ENCODE data around the gene GNG4. TPM values are rescaled to one million over a fixed set of nuclear protein-coding genes. Genes with fewer than 3 reads are reported as not detected.
A peak's percentile ranks its signal among the peaks of the same experiment; 100 is the strongest.

Gene GNG4
- total RNA-seq, 1 experiment from 2014 or later = 34.4 TPM

DNA sequence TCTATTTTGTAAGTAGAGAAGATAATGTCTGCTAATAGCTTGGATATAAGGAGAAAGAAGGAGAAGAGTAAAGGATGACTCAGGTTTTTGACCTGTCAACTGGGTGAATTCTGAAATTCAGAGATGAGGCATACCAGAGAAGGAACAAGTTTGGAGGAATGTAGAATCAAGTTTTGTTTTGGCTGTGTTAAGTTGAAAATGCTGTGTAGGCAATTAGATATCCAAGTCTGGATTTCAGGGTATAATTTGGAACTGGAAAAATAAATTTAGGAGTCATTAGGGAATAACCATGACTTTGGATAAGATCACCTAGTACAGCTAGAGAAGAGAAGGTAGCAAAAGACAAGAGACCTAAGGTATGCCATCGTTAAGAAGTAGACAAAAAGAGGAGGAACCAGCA is 22.4 kb upstream of the GNG4 start:
- H3K27ac ChIP-seq (ENCODE audit: insufficient read length, low read depth, low read length) = no peak overlapping the region
- TF ChIP-seq, protein P1, sequence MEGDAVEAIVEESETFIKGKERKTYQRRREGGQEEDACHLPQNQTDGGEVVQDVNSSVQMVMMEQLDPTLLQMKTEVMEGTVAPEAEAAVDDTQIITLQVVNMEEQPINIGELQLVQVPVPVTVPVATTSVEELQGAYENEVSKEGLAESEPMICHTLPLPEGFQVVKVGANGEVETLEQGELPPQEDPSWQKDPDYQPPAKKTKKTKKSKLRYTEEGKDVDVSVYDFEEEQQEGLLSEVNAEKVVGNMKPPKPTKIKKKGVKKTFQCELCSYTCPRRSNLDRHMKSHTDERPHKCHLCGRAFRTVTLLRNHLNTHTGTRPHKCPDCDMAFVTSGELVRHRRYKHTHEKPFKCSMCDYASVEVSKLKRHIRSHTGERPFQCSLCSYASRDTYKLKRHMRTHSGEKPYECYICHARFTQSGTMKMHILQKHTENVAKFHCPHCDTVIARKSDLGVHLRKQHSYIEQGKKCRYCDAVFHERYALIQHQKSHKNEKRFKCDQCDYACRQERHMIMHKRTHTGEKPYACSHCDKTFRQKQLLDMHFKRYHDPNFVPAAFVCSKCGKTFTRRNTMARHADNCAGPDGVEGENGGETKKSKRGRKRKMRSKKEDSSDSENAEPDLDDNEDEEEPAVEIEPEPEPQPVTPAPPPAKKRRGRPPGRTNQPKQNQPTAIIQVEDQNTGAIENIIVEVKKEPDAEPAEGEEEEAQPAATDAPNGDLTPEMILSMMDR (conservative IDR thresholded peaks at IDR 0.05) = no peak
- 0 out of 2 replicates have a peak, but pooled peaks cover 2% of the 10 kb centered on the region for H3K79me2 ChIP-seq (ENCODE audit: insufficient read depth, low read length)
- no peak overlapping the region for H3K4ac ChIP-seq (ENCODE audit: low read depth, low read length)
- H2AFZ ChIP-seq (ENCODE audit: low read length) = no peak overlapping the region
- no peak overlapping the region for H2BK12ac ChIP-seq (ENCODE audit: insufficient read length, low read depth, low read length)
- H4K20me1 ChIP-seq (ENCODE audit: control insufficient read depth, insufficient read depth, insufficient read length) = no peaks in the 10 kb centered on the region
- no CpG with 5 or more reads among the region's 1 CpG for WGBS (ENCODE audit: extremely low coverage, insufficient read length, low lambda C conversion rate)
- no peak for DNase-seq
- no peak overlapping the region for H4K5ac ChIP-seq (ENCODE audit: insufficient read length, low read depth, low read length)
- no peak overlapping the region for H2BK120ac ChIP-seq (ENCODE audit: low read depth, low read length, poor library complexity, severe bottlenecking)
- Mint-ChIP-seq H3K27me3 (ENCODE audit: low read depth) (peaks cover 2% of the 10 kb centered on the region; the same call in 1 of the 2 replicates), H3K4me1 (peaks cover 17 to 23% of the 10 kb centered on the region in 2 experiments), H3K4me3 (no peak overlapping the region; a peak in 1 of 5 replicates), H3K36me3 (ENCODE audit: insufficient read depth in 1 of 3, low read depth in 3 of 3) (peaks cover 17 to 60% (median 50%) of the 10 kb centered on the region in 3 experiments), H3K27ac (no peak overlapping the region), H3K9me3 (peaks cover 47 to 55% of the 10 kb centered on the region in 2 experiments)
- H3K27me3 ChIP-seq (ENCODE audit: insufficient read depth, low read length) = no peaks in the 10 kb centered on the region
- H3K4me2 ChIP-seq (ENCODE audit: insufficient read depth, insufficient read length, low read length) = peak overlapping the region; percentile 11
- H3K18ac ChIP-seq (ENCODE audit: insufficient read length, low read depth, low read length) = no peak overlapping the region
- H3K4me1 ChIP-seq (ENCODE audit: insufficient read depth, low read length) = peaks cover 7% of the 10 kb centered on the region; the same call in 1 of the 2 replicates
- no peaks in the 10 kb centered on the region for H3K23me2 ChIP-seq (ENCODE audit: insufficient read length, low read depth, low read length, poor library complexity, severe bottlenecking)
- no peak overlapping the region for H3K23ac ChIP-seq (ENCODE audit: insufficient read length, low read depth, low read length)
- H3K9ac ChIP-seq (ENCODE audit: extremely low read depth, insufficient read length, low read length) = no peak overlapping the region
- H3K14ac ChIP-seq (ENCODE audit: insufficient read depth, low read length) = no peak overlapping the region
- no peak overlapping the region for H2AK5ac ChIP-seq (ENCODE audit: insufficient read length, low read length)
- H2BK5ac ChIP-seq (ENCODE audit: insufficient read length, low read length) = no peak overlapping the region
- H4K8ac ChIP-seq (replicated peaks; ENCODE audit: insufficient read length, low read depth, low read length) = no peak overlapping the region
- no peak overlapping the region for H2BK15ac ChIP-seq (ENCODE audit: low read depth, low read length)
- H3K79me1 ChIP-seq (ENCODE audit: insufficient read depth, low read depth, low read length, poor library complexity, severe bottlenecking) = no peaks in the 10 kb centered on the region
- peaks cover 13% of the 10 kb centered on the region for H3K9me3 ChIP-seq (ENCODE audit: control insufficient read depth, low read depth, low read length)
- no peak overlapping the region for H4K91ac ChIP-seq (ENCODE audit: insufficient read length, low read depth, low read length)
- H2BK20ac ChIP-seq (ENCODE audit: low read depth, low read length, poor library complexity, severe bottlenecking) = no peak overlapping the region
- no peak overlapping the region for H3K56ac ChIP-seq (ENCODE audit: insufficient read length, low read depth, low read length)
- no peak overlapping the region for H3T11ph ChIP-seq (ENCODE audit: low read length)
